GM10266 (cell line): Measurements from ENCODE around the gene ADPRHL1.

Experiments used
- DNase-seq: peaks from one replicate; pipeline ENCODE4 v3.0.0; 2012; ENCODE audit errors: extremely low spot score
- CTCF ChIP-seq: IDR thresholded peaks from 2 replicates; pipeline ENCODE4 v1.5.1; 2012; ENCODE audit warnings: mild to moderate bottlenecking, low read depth; ENCODE audit not compliant: control insufficient read depth, insufficient read depth; ENCODE audit errors: missing control alignments

ADPRHL1 gene

GRCh38 chr13:113367771-113368170 is 85.5 kb downstream of the ADPRHL1 start:
- TF ChIP-seq CTCF: no peak
- DNase-seq: no peak

GRCh38 chr13:113367020-113367560 is 86.2 kb downstream of the ADPRHL1 start:
- no peak for DNase-seq
- TF ChIP-seq CTCF: no peak

- TF ChIP-seq CTCF: no peak
- DNase-seq: no peak
These were observed 87.2 kb downstream of the ADPRHL1 start for GRCh38 chr13:113365971-113366588.

GRCh38 chr13:113365583-113365970 is 87.7 kb downstream of the ADPRHL1 start:
- TF ChIP-seq CTCF: no peak
- no peak for DNase-seq

- no peak for DNase-seq
- no peak for TF ChIP-seq CTCF
These were observed 88.2 kb downstream of the ADPRHL1 start for GRCh38 chr13:113364901-113365582.

GRCh38 chr13:113364311-113364889 is 88.9 kb downstream of the ADPRHL1 start:
- no peak for TF ChIP-seq CTCF
- peak; percentile 87 for DNase-seq

GRCh38 chr13:113361406-113361805 is 91.9 kb downstream of the ADPRHL1 start:
- no peak for TF ChIP-seq CTCF
- DNase-seq: peak; percentile 72
